Measurements from ENCODE around the gene SPEM1. TPM values are rescaled to one million over a fixed set of nuclear protein-coding genes. Genes with fewer than 3 reads are reported as not detected.

The SPEM1 gene
- not detected in 2 replicates for total RNA-seq (2014; rRNA removed; shearing (Covaris generic))
- not detected in 2 replicates for polyA plus RNA-seq (2014; cell fraction: nucleus; rRNA removed)

GRCh38 chr17:7419819-7420610 is at the start of gene SPEM1:
Gene SPEM1, plus strand, starts transcription at chr17:7420324. Its CDS starts 61 bp downstream, at chr17:7420385.
- DNase-seq (ENCODE audit: extremely low read depth, low read depth), result no peak

GRCh38 chr17:7370853-7371252 is 49.3 kb upstream of the SPEM1 start:
- no peak for DNase-seq (ENCODE audit: extremely low read depth, low read depth)

- DNase-seq (ENCODE audit: extremely low read depth, low read depth), result no peak
These were observed 45.8 kb upstream of the SPEM1 start for GRCh38 chr17:7374353-7374752.

GRCh38 chr17:7379134-7379533 is 41.0 kb upstream of the SPEM1 start:
- DNase-seq (ENCODE audit: extremely low read depth, low read depth), result no peak

- DNase-seq (ENCODE audit: extremely low read depth, low read depth), result no peak
These were observed 39.8 kb upstream of the SPEM1 start for GRCh38 chr17:7380321-7380720.

GRCh38 chr17:7380855-7381683 is 39.1 kb upstream of the SPEM1 start, which contains the start of gene TNK1:
Gene TNK1, plus strand, starts transcription at chr17:7381089. Its CDS starts 1,838 bp downstream, at chr17:7382927.
- no peak for DNase-seq (ENCODE audit: extremely low read depth, low read depth)

GRCh38 chr17:7382901-7383300 is 37.2 kb upstream of the SPEM1 start:
- no peak for DNase-seq (ENCODE audit: extremely low read depth, low read depth)

- no peak for DNase-seq (ENCODE audit: extremely low read depth, low read depth)
These were observed 36.8 kb upstream of the SPEM1 start for GRCh38 chr17:7383371-7383741.

- no peak for DNase-seq (ENCODE audit: extremely low read depth, low read depth)
These were observed 36.2 kb upstream of the SPEM1 start for GRCh38 chr17:7383742-7384488.

GRCh38 chr17:7384489-7385081 is 35.5 kb upstream of the SPEM1 start:
- no peak for DNase-seq (ENCODE audit: extremely low read depth, low read depth)

GRCh38 chr17:7388856-7389255 is 31.3 kb upstream of the SPEM1 start:
- DNase-seq (ENCODE audit: extremely low read depth, low read depth), result no peak

- DNase-seq (ENCODE audit: extremely low read depth, low read depth), result no peak
These were observed 29.9 kb upstream of the SPEM1 start for GRCh38 chr17:7389924-7390910.

GRCh38 chr17:7391307-7391706 is 28.8 kb upstream of the SPEM1 start:
- DNase-seq (ENCODE audit: extremely low read depth, low read depth), result no peak

GRCh38 chr17:7392696-7393612 is 27.2 kb upstream of the SPEM1 start:
- DNase-seq (ENCODE audit: extremely low read depth, low read depth), result no peak

GRCh38 chr17:7393613-7394451 is 26.3 kb upstream of the SPEM1 start:
- no peak for DNase-seq (ENCODE audit: extremely low read depth, low read depth)

GRCh38 chr17:7394452-7395191 is 25.5 kb upstream of the SPEM1 start, which contains the start of gene PLSCR3:
Gene PLSCR3, minus strand, starts transcription at chr17:7394525. Its CDS starts 415 bp downstream, at chr17:7394110.
- peak; percentile 78 for DNase-seq (ENCODE audit: extremely low read depth, low read depth)

All from NCI-H460 (cell line).